GM13976 (cell line): Measurements from ENCODE around the gene TSPAN13.

Experiments used
- DNase-seq: peaks from one replicate; pipeline ENCODE4 v3.0.0; 2012; ENCODE audit warnings: low spot score
- CTCF ChIP-seq: IDR thresholded peaks from 2 replicates; pipeline ENCODE4 v1.5.1; 2012; ENCODE audit warnings: borderline replicate concordance, mild to moderate bottlenecking; ENCODE audit not compliant: insufficient read depth; ENCODE audit errors: extremely low read depth, missing control alignments, control extremely low read depth
- in situ Hi-C: fragments of 300-500 bp; cut with MboI; formaldehyde crosslinking; loops from one replicate; pipeline ENCODE4 v1.12.0; 2022; ENCODE audit warnings: low sequenced_read_pairs, mixed read lengths, inconsistent platforms; ENCODE audit not compliant: unreplicated experiment

Gene TSPAN13

GRCh38 chr7:16718111-16718656 is 35.4 kb upstream of the TSPAN13 start:
- DNase-seq, result no peak
- in situ Hi-C loops, result no loop called here
- TF ChIP-seq CTCF, result no peak

GRCh38 chr7:16719699-16720098 is 33.9 kb upstream of the TSPAN13 start:
- no peak for DNase-seq
- TF ChIP-seq CTCF, result no peak
- in situ Hi-C loops, result no loop called here

GRCh38 chr7:16721541-16721940 is 32.0 kb upstream of the TSPAN13 start:
- TF ChIP-seq CTCF, result no peak
- DNase-seq, result no peak
- in situ Hi-C loops, result no loop called here

GRCh38 chr7:16724344-16724743 is 29.2 kb upstream of the TSPAN13 start:
- in situ Hi-C loops, result no loop called here
- no peak for DNase-seq
- TF ChIP-seq CTCF, result no peak

- in situ Hi-C loops, result no loop called here
- TF ChIP-seq CTCF, result no peak
- no peak for DNase-seq
These were observed 27.4 kb upstream of the TSPAN13 start for GRCh38 chr7:16726189-16726588.

- in situ Hi-C loops, result no loop called here
- no peak for DNase-seq
- TF ChIP-seq CTCF, result no peak
These were observed 25.8 kb upstream of the TSPAN13 start for GRCh38 chr7:16727736-16728135.

- DNase-seq, result no peak
- in situ Hi-C loops, result no loop called here
These were observed 24.7 kb upstream of the TSPAN13 start for GRCh38 chr7:16728811-16729210.

More at GRCh38 chr7:16728811-16729210, 24.7 kb upstream of the TSPAN13 start:
- no peak for TF ChIP-seq CTCF
